ENCODE measurements around the gene SH3PXD2A.

Gene SH3PXD2A

DNA sequence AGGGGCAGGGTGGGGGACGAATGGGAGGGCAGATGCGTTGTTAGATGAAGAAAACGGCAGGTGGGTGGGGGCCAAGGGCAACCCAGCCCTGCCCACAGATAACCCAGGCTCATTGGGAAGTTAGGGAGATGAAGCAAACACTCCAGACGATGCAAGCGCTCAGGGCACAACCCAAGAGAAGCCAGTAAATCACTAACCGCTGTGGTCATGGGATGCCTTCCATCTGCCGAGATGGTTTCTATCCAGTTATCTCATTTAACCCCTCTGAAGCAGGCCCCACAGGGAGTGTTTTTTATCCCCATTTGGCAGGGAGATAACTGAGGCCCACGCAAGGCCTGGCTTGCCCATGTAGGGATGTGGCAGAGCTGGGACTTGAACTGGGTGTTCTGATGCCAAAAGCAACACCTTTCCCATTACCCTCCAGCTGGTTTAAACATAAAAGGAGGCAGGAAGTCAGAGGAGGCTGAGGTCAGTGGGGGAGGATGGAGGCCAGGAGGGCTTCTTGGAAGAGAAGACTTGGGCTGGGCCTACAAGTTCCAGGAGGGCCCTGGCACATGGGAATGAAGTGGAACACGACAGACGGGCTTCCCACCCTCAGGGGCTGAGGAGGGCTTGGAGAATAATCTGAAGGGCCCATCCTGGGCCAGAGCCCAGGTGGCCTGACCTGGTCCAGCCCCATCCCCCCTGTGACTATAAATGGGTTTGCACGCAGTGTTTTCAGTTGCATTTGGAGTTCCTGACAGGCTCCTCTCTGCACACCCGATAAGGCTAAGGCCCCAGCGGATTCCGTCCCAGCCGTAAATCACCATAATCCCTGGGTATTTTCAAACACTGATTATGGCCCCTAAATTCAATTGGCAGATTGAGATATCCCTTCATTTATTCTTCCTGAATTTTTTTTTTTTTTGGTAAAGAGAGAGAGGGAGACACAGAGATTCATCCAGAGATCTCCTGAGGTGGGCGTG lies 281.0 kb downstream of the SH3PXD2A start:
- H3K4me2 ChIP-seq = no peak overlapping the region
- H3K4me1 ChIP-seq (ENCODE audit: low read depth, poor library complexity, severe bottlenecking) = no peaks in the 10 kb centered on the region
- no peak overlapping the region for H2AFZ ChIP-seq (ENCODE audit: low read depth)
- TF ChIP-seq, protein P1, sequence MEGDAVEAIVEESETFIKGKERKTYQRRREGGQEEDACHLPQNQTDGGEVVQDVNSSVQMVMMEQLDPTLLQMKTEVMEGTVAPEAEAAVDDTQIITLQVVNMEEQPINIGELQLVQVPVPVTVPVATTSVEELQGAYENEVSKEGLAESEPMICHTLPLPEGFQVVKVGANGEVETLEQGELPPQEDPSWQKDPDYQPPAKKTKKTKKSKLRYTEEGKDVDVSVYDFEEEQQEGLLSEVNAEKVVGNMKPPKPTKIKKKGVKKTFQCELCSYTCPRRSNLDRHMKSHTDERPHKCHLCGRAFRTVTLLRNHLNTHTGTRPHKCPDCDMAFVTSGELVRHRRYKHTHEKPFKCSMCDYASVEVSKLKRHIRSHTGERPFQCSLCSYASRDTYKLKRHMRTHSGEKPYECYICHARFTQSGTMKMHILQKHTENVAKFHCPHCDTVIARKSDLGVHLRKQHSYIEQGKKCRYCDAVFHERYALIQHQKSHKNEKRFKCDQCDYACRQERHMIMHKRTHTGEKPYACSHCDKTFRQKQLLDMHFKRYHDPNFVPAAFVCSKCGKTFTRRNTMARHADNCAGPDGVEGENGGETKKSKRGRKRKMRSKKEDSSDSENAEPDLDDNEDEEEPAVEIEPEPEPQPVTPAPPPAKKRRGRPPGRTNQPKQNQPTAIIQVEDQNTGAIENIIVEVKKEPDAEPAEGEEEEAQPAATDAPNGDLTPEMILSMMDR (conservative IDR thresholded peaks at IDR 0.05; ENCODE audit: low read depth, low read length) = no peak
- no peaks in the 10 kb centered on the region for H3K27me3 ChIP-seq (ENCODE audit: insufficient read depth, low read depth)
- no peak overlapping the region for H3K27ac ChIP-seq
- H3K9ac ChIP-seq = no peak overlapping the region
- no peaks in the 10 kb centered on the region for H3K36me3 ChIP-seq (ENCODE audit: insufficient read depth)
- H3K79me2 ChIP-seq (ENCODE audit: insufficient read depth, low read depth) = no peaks in the 10 kb centered on the region
- no peaks in the 10 kb centered on the region for H4K20me1 ChIP-seq (ENCODE audit: insufficient read depth)
- no peak overlapping the region for H3K4me3 ChIP-seq (IDR thresholded peaks at IDR 0.05; ENCODE audit: insufficient read depth, low read depth, low read length)

DNA sequence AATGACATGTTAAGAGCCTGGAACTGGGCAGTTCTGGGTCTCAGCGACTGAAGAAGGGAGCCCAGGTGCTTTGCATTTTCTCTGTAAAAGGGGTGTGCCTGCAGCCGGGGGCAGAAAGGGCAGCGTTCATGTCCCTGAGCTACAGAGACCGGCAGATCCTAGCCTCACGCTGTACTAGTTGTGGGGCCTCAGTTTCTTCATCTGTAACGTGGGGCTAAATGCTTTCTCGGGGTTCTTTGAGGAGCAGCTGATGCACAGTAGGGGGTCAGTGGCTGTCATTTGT lies 282.2 kb downstream of the SH3PXD2A start:
- TF ChIP-seq, protein P1 (conservative IDR thresholded peaks at IDR 0.05; ENCODE audit: low read depth, low read length) = no peak
- Histone ChIP-seq H3K4me3 (IDR thresholded peaks at IDR 0.05; ENCODE audit: insufficient read depth, low read depth, low read length) (no peak overlapping the region), H3K27me3 (ENCODE audit: insufficient read depth, low read depth) (no peaks in the 10 kb centered on the region), H3K36me3 (ENCODE audit: insufficient read depth) (no peaks in the 10 kb centered on the region), H4K20me1 (ENCODE audit: insufficient read depth) (no peaks in the 10 kb centered on the region), H3K4me2 (no peak overlapping the region), H3K27ac (no peak overlapping the region), H2AFZ (ENCODE audit: low read depth) (no peak overlapping the region), H3K4me1 (ENCODE audit: low read depth, poor library complexity, severe bottlenecking) (no peaks in the 10 kb centered on the region), H3K9ac (no peak overlapping the region), H3K79me2 (ENCODE audit: insufficient read depth, low read depth) (no peaks in the 10 kb centered on the region)

DNA sequence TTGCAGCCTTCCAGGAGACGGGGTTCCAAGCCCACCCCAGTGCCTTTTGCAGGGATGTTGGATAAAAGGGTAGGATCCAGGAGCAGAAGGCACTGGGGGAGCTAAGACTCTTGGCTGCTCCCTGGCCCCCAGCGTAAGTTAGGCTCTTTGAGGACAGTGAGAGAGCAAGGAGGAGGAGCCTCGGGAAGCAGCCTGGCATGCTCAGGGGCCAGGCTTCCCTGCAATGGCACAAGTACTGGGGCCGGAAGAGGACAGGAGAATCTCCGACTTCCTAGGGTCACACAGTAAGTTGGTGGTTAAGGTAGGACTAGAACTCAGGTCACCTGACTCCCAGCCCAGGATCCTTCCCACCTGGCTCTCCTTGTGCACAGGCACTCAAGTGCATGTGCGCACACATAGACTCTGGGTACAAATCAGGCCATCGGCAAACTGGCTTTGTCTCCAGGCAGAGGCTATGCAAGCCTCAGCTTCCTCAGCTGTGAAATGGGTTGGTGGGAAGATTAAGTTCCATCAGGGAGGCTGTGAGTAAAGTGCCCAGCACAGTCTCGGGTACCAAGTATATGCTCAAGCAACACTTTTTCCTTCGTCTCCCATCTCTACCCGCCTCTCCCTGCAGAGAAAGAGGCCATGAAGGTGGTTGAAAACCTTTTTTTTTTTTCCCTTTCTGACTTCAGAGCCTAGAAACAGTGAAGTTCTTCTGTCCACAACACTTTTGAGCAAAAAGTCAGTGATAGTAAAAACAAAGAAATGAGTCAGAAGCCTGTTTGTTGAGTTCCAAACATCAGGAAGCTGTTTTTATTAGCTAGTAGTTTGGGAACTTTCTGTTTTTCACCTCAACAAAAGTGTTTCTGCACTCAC lies 282.8 kb downstream of the SH3PXD2A start:
- Histone ChIP-seq H4K20me1 (ENCODE audit: insufficient read depth) (no peaks in the 10 kb centered on the region), H3K36me3 (ENCODE audit: insufficient read depth) (no peaks in the 10 kb centered on the region), H3K9ac (no peak overlapping the region), H3K79me2 (ENCODE audit: insufficient read depth, low read depth) (no peaks in the 10 kb centered on the region), H3K27me3 (ENCODE audit: insufficient read depth, low read depth) (no peaks in the 10 kb centered on the region), H3K4me3 (IDR thresholded peaks at IDR 0.05; ENCODE audit: insufficient read depth, low read depth, low read length) (no peak overlapping the region), H3K4me1 (ENCODE audit: low read depth, poor library complexity, severe bottlenecking) (no peaks in the 10 kb centered on the region), H2AFZ (ENCODE audit: low read depth) (no peak overlapping the region), H3K27ac (no peak overlapping the region), H3K4me2 (no peak overlapping the region)
- TF ChIP-seq, protein P1 (conservative IDR thresholded peaks at IDR 0.05; ENCODE audit: low read depth, low read length) = no peak

DNA sequence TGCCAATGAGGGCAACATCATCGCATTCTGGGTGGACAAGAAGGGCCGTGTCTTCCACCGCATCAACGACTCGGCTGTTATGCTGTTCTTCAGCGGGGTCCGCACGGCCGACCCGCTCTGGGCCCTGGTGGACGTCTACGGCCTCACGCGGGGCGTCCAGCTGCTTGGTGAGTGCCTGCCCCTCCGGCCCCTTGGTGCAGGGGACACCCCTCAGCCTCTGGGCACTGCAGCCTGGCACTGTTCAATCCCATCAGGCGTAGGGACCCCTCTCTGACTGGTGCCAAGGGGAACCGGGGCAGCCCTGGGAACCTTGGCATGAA lies 283.8 kb downstream of the SH3PXD2A start:
- Histone ChIP-seq H3K4me3 (IDR thresholded peaks at IDR 0.05; ENCODE audit: insufficient read depth, low read depth, low read length) (no peak overlapping the region), H3K4me2 (no peak overlapping the region), H3K79me2 (ENCODE audit: insufficient read depth, low read depth) (no peaks in the 10 kb centered on the region), H3K9ac (no peak overlapping the region), H2AFZ (ENCODE audit: low read depth) (no peak overlapping the region), H3K27me3 (ENCODE audit: insufficient read depth, low read depth) (no peaks in the 10 kb centered on the region), H3K4me1 (ENCODE audit: low read depth, poor library complexity, severe bottlenecking) (no peaks in the 10 kb centered on the region), H3K27ac (no peak overlapping the region), H3K36me3 (ENCODE audit: insufficient read depth) (no peaks in the 10 kb centered on the region), H4K20me1 (ENCODE audit: insufficient read depth) (no peaks in the 10 kb centered on the region)
- TF ChIP-seq, protein P1 (conservative IDR thresholded peaks at IDR 0.05; ENCODE audit: low read depth, low read length) = no peak

All from KMS-11 (cell line).